ENCODE measurements around the gene CNDP1. TPM values are rescaled to one million over a fixed set of nuclear protein-coding genes. Genes with fewer than 3 reads are reported as not detected.

Gene CNDP1
- total RNA-seq, result 0.06 TPM in 1 of 2 replicates, not detected in the other

GRCh38 chr18:74534150-74534969, at the start of gene CNDP1:
TSS of gene CNDP1 (plus strand) at chr18:74534500. CDS start at chr18:74534668, 168 bp downstream.

GRCh38 chr18:74495581-74496507, 38.5 kb upstream of the CNDP1 start, which contains the start of gene CNDP2:
TSS of gene CNDP2 (plus strand) at chr18:74496363. CDS start at chr18:74499974, 3,611 bp downstream.

DNA sequence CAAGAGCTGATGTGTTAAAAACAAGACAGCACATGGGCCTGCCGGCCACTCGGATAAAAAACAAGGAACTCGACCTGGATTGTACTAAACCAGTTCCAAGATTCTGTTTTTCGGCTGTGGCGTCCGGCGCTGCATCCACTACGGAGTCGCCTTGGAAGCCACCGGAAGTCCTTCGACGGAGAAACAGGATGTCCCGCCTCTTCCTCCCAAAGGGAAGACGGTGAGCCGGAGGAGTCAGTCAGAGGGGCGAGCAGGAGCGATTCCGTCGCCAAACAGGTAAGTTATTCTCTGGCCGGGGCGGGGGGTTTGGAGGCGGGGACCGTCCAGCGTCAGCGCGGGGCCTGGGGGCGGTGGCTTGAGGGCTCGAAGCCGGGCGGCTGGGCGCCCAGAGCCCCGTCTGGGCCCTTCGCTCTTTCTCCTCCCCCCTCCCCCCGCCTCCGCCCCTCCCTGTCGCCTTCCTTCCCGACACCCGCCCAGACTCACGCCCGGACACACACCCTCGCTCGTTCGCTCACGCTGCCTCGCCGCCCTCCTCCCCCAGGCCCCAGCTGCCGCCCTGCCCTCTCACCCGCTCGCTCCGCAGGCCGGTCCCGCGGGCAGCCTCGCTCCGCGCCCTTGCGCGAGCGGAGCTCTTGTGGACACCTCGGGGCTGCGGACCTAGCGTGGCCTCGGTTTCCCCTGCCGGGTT, 63.5 kb downstream of the CNDP1 start, which contains the start of gene ZNF407:
ZNF407 (plus strand) TSS at position 209 of the 688 bp plus-strand sequence. CDS start 33,150 bp downstream, outside the sequence.

Other genes starting within 250 kb of the CNDP1 start
- 45.0 and 82.1 TPM in 2 replicates for gene CYB5A, start 242.5 kb upstream of the CNDP1 start, total RNA-seq
- not detected in 2 replicates for gene C18orf63, start 218.7 kb upstream of the CNDP1 start, total RNA-seq
- not detected in 2 replicates for gene DIPK1C, start 77.2 kb upstream of the CNDP1 start, total RNA-seq
- gene CNDP2, start 38.1 kb upstream of the CNDP1 start, total RNA-seq, result 37.9 and 52.4 TPM in 2 replicates
- gene ZNF407, start 63.4 kb downstream of the CNDP1 start, total RNA-seq, result 12.9 and 13.6 TPM in 2 replicates

Data from aortic smooth muscle cell (primary cell).